Astrocyte (in vitro differentiated cells and primary cell): ENCODE results near the gene ADD1.

Experiments used
- CTCF ChIP-seq: IDR thresholded peaks from 2 replicates; pipeline ENCODE4 v1.5.1; 2011; ENCODE audit warnings: low read depth, mild to moderate bottlenecking, inconsistent platforms, low read length, moderate library complexity; ENCODE audit not compliant: insufficient read depth
- EZH2 ChIP-seq: IDR thresholded peaks from 2 replicates; pipeline ENCODE4 v1.6.1; 2012; ENCODE audit warnings: mild to moderate bottlenecking, low read length, inconsistent platforms; ENCODE audit not compliant: insufficient read depth

- TF ChIP-seq CTCF (no peak), EZH2 (no peak)
Measured at GRCh38 chr4:2871466-2871865, 27.8 kb downstream of the ADD1 start.
